ENCODE results near the gene FICD.

FICD gene

GRCh38 chr12:108495823-108496579 lies 19.1 kb upstream of the FICD start:
- H3K4me3 ChIP-seq (ENCODE audit: low read depth, low read length), result no peak overlapping the region
- no peak for DNase-seq
- H3K9me3 ChIP-seq (ENCODE audit: severe bottlenecking), result no peaks in the 10 kb centered on the region
- H3K27ac ChIP-seq, result no peak overlapping the region
- no peaks in the 10 kb centered on the region for H3K36me3 ChIP-seq
- TF ChIP-seq, protein P1, sequence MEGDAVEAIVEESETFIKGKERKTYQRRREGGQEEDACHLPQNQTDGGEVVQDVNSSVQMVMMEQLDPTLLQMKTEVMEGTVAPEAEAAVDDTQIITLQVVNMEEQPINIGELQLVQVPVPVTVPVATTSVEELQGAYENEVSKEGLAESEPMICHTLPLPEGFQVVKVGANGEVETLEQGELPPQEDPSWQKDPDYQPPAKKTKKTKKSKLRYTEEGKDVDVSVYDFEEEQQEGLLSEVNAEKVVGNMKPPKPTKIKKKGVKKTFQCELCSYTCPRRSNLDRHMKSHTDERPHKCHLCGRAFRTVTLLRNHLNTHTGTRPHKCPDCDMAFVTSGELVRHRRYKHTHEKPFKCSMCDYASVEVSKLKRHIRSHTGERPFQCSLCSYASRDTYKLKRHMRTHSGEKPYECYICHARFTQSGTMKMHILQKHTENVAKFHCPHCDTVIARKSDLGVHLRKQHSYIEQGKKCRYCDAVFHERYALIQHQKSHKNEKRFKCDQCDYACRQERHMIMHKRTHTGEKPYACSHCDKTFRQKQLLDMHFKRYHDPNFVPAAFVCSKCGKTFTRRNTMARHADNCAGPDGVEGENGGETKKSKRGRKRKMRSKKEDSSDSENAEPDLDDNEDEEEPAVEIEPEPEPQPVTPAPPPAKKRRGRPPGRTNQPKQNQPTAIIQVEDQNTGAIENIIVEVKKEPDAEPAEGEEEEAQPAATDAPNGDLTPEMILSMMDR (IDR thresholded peaks at IDR 0.05; ENCODE audit: low read depth, low read length), result no peak
- peaks cover 31% of the 10 kb centered on the region for H3K27me3 ChIP-seq (ENCODE audit: insufficient read depth, low read depth, severe bottlenecking)

- Histone ChIP-seq H3K27ac (no peak overlapping the region), H3K27me3 (ENCODE audit: insufficient read depth, low read depth, severe bottlenecking) (peaks cover 28% of the 10 kb centered on the region), H3K9me3 (ENCODE audit: severe bottlenecking) (peaks cover 5% of the 10 kb centered on the region), H3K36me3 (no peaks in the 10 kb centered on the region), H3K4me3 (ENCODE audit: low read depth, low read length) (no peak overlapping the region)
- TF ChIP-seq, protein P1 (IDR thresholded peaks at IDR 0.05; ENCODE audit: low read depth, low read length), result no peak
- DNase-seq, result no peak
Observed at GRCh38 chr12:108498136-108498535, 16.9 kb upstream of the FICD start.

DNA sequence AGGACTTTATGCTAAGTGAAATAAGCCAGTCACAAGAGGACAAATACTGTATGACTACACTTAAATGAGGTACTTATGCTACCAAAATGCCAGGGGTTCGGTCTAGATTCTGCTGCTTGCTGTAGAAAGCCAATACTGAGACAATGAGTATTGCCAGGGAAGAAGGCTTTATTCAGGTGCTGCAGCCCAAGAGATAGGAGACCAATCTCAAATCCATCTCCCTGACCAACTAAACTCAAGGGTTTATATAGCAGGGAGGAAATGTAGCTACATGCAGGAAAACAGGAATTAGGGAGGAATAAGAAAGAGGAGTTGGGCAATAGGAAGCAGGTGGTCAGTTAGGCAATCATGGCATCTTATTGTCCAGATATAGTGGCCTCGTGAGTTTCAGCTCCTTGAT lies 12.2 kb upstream of the FICD start:
- H3K27me3 ChIP-seq (ENCODE audit: insufficient read depth, low read depth, severe bottlenecking), result peaks cover 9% of the 10 kb centered on the region
- no peak overlapping the region for H3K27ac ChIP-seq

DNA sequence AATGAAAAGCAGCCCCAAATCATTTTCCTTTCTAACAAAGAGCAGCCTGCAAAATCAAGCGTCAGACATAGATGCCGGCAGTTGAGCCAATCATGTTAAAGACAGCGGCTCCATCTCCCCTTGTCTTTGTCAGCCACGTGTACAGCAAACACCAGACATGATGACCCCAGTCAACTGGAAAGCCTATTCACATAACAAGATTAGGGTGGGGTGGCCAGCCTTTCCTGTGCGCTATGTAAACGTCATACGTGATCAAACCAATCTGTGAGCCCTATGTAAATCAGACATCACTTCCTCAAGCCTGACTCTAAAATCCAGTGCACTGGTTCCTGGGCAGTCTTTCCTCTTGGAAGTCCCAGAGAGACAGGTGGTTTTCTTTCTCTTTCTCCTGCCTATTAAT lies 9.9 kb upstream of the FICD start:
- no peak for DNase-seq
- H3K4me3 ChIP-seq (ENCODE audit: low read depth, low read length), result no peak overlapping the region
- H3K27me3 ChIP-seq (ENCODE audit: insufficient read depth, low read depth, severe bottlenecking), result peaks cover 6% of the 10 kb centered on the region
- peaks cover 12% of the 10 kb centered on the region for H3K9me3 ChIP-seq (ENCODE audit: severe bottlenecking)
- H3K27ac ChIP-seq, result no peak overlapping the region
- no peaks in the 10 kb centered on the region for H3K36me3 ChIP-seq
- TF ChIP-seq, protein P1 (IDR thresholded peaks at IDR 0.05; ENCODE audit: low read depth, low read length), result no peak

More for the DNA sequence above, 12.2 kb upstream of the FICD start:
- H3K36me3 ChIP-seq, result no peaks in the 10 kb centered on the region
- no peak overlapping the region for H3K4me3 ChIP-seq (ENCODE audit: low read depth, low read length)
- no peak for DNase-seq
- TF ChIP-seq, protein P1 (IDR thresholded peaks at IDR 0.05; ENCODE audit: low read depth, low read length), result no peak
- H3K9me3 ChIP-seq (ENCODE audit: severe bottlenecking), result peaks cover 6% of the 10 kb centered on the region

- no peaks in the 10 kb centered on the region for H3K27me3 ChIP-seq (ENCODE audit: insufficient read depth, low read depth, severe bottlenecking)
- no peak for DNase-seq
Observed at GRCh38 chr12:108507971-108508642, 7.0 kb upstream of the FICD start.

More at GRCh38 chr12:108507971-108508642, 7.0 kb upstream of the FICD start:
- H3K4me3 ChIP-seq (ENCODE audit: low read depth, low read length), result no peak overlapping the region
- no peak overlapping the region for H3K27ac ChIP-seq
- H3K36me3 ChIP-seq, result no peaks in the 10 kb centered on the region
- peaks cover 7% of the 10 kb centered on the region for H3K9me3 ChIP-seq (ENCODE audit: severe bottlenecking)
- TF ChIP-seq, protein P1 (IDR thresholded peaks at IDR 0.05; ENCODE audit: low read depth, low read length), result no peak

Data from WERI-Rb-1 (cell line).